Astrocyte (in vitro differentiated cells and primary cell): Measurements from ENCODE around the gene MON2.

ENCODE experiments used
- EZH2 ChIP-seq: IDR thresholded peaks from 2 replicates; pipeline ENCODE4 v1.6.1; 2012; ENCODE audit warnings: mild to moderate bottlenecking, low read length, inconsistent platforms; ENCODE audit not compliant: insufficient read depth
- TF ChIP-seq, protein P1 (sequence below): IDR thresholded peaks from 2 replicates; pipeline ENCODE4 v1.5.1; 2011; ENCODE audit warnings: low read depth, mild to moderate bottlenecking, inconsistent platforms, low read length, moderate library complexity; ENCODE audit not compliant: insufficient read depth

DNA sequence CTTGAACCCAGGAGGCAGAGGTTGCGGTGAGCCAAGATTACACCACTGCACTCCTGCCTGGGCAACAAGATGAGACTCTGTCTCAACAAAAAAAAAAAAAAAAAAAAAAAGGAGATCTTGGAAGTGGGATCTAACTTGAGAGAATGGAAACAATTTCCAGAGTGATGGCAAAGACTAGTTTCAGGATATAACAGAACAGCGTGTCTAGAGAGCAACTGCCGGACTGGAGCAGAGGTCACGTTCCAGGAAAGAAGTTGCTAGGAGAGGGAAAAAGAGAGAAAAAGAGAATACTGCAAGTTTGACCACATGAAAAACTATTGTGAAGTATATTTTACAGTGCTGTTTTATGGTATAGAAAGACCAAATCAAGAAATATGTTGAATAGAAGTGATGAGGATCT, 118.0 kb downstream of the MON2 start:
- TF ChIP-seq, protein P1, sequence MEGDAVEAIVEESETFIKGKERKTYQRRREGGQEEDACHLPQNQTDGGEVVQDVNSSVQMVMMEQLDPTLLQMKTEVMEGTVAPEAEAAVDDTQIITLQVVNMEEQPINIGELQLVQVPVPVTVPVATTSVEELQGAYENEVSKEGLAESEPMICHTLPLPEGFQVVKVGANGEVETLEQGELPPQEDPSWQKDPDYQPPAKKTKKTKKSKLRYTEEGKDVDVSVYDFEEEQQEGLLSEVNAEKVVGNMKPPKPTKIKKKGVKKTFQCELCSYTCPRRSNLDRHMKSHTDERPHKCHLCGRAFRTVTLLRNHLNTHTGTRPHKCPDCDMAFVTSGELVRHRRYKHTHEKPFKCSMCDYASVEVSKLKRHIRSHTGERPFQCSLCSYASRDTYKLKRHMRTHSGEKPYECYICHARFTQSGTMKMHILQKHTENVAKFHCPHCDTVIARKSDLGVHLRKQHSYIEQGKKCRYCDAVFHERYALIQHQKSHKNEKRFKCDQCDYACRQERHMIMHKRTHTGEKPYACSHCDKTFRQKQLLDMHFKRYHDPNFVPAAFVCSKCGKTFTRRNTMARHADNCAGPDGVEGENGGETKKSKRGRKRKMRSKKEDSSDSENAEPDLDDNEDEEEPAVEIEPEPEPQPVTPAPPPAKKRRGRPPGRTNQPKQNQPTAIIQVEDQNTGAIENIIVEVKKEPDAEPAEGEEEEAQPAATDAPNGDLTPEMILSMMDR, result no peak
- TF ChIP-seq EZH2, result no peak
